Measurements from ENCODE around the gene IL1RAPL2. TPM values are rescaled to one million over a fixed set of nuclear protein-coding genes. Genes with fewer than 3 reads are reported as not detected.

The IL1RAPL2 gene
- total and polyA plus RNA-seq, 2 donors (not counting 3 experiments of a cell fraction or from before 2014, with no cell fraction given): not detected

- BruUV-seq (replicated peaks): no TSS peak
- FAIRE-seq (no peak), DNase-seq (ENCODE audit: low read depth, low spot score) (no peak)
- Histone ChIP-seq H3K9ac (replicated peaks; ENCODE audit: extremely low read depth, insufficient read depth, low read length) (no peak overlapping the region), H3K27me3 (ENCODE audit: control insufficient read depth in 2 of 2, insufficient read depth in 2 of 2, low read length in 2 of 2) (no peaks in the 10 kb centered on the region), H3K36me3 (ENCODE audit: control insufficient read depth in 2 of 2, extremely low read depth in 1 of 2, insufficient read depth in 2 of 2, low read length in 2 of 2) (no peaks in the 10 kb centered on the region), H3K4me1 (ENCODE audit: control insufficient read depth, extremely low read depth, insufficient read depth, low read length) (no peaks in the 10 kb centered on the region), H3K4me3 (replicated peaks in 1 of 3; ENCODE audit: insufficient read depth in 1 of 3, low read depth in 1 of 3, low read length in 3 of 3) (no peak overlapping the region), H3K4me2 (ENCODE audit: insufficient read depth, low read length) (no peak overlapping the region), H3K79me2 (ENCODE audit: control insufficient read depth, insufficient read depth, low read length) (no peaks in the 10 kb centered on the region), H3K9me1 (replicated peaks; ENCODE audit: control insufficient read depth, extremely low read depth, insufficient read depth, low read length) (no peaks in the 10 kb centered on the region), H4K20me1 (replicated peaks; ENCODE audit: control insufficient read depth, extremely low read depth, insufficient read depth, low read length) (no peaks in the 10 kb centered on the region), H3K27ac (ENCODE audit: insufficient read depth, low read depth, low read length) (no peak overlapping the region), H3K9me3 (replicated peaks; ENCODE audit: control insufficient read depth, insufficient read depth, low read length) (no peaks in the 10 kb centered on the region), H2AFZ (ENCODE audit: low read depth, low read length) (no peak overlapping the region)
- TF ChIP-seq FOS (IDR thresholded peaks at IDR 0.05; ENCODE audit: borderline replicate concordance, insufficient read depth, low read length): no peak
- TF ChIP-seq POLR2A (IDR thresholded peaks at IDR 0.05; ENCODE audit: low read depth, low read length): no peak
- TF ChIP-seq MYC (IDR thresholded peaks at IDR 0.05; ENCODE audit: low read depth, low read length): no peak
- no peak for TF ChIP-seq EZH2 (IDR thresholded peaks at IDR 0.05; ENCODE audit: borderline replicate concordance, low read depth, low read length, severe bottlenecking)
- no peak for TF ChIP-seq JUN (IDR thresholded peaks at IDR 0.05; ENCODE audit: borderline replicate concordance, insufficient read depth, insufficient read length, low read depth)
- TF ChIP-seq GATA2 (IDR thresholded peaks at IDR 0.05; ENCODE audit: insufficient read depth, insufficient read length, low read depth, low read length): no peak
- TF ChIP-seq POLR2AphosphoS5 (IDR thresholded peaks at IDR 0.05; ENCODE audit: insufficient read depth, low read depth, low read length): no peak
- TF ChIP-seq, protein P1, sequence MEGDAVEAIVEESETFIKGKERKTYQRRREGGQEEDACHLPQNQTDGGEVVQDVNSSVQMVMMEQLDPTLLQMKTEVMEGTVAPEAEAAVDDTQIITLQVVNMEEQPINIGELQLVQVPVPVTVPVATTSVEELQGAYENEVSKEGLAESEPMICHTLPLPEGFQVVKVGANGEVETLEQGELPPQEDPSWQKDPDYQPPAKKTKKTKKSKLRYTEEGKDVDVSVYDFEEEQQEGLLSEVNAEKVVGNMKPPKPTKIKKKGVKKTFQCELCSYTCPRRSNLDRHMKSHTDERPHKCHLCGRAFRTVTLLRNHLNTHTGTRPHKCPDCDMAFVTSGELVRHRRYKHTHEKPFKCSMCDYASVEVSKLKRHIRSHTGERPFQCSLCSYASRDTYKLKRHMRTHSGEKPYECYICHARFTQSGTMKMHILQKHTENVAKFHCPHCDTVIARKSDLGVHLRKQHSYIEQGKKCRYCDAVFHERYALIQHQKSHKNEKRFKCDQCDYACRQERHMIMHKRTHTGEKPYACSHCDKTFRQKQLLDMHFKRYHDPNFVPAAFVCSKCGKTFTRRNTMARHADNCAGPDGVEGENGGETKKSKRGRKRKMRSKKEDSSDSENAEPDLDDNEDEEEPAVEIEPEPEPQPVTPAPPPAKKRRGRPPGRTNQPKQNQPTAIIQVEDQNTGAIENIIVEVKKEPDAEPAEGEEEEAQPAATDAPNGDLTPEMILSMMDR (IDR thresholded peaks at IDR 0.05; ENCODE audit: extremely low read depth in 1 of 2, insufficient read depth in 1 of 2, low read depth in 1 of 2, low read length in 2 of 2): no peak
- TF ChIP-seq, protein P2, sequence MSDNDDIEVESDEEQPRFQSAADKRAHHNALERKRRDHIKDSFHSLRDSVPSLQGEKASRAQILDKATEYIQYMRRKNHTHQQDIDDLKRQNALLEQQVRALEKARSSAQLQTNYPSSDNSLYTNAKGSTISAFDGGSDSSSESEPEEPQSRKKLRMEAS (IDR thresholded peaks at IDR 0.05; ENCODE audit: insufficient read depth, insufficient read length): no peak
- dilution Hi-C loops (cut with MboI; ENCODE audit: extremely low pct_ligation_motif_present, low sequenced_read_pairs) (no loop called here), intact Hi-C loops (cut with micrococcal nuclease) (no loop called here)
- ChIA-PET POLR2A (no interaction called here), CTCF (no interaction called here)
Observed at GRCh38 chrX:104522386-104522785, 43.6 kb upstream of the IL1RAPL2 start.
